MCF 10A (cell line): ENCODE data around the gene ASH1L. TPM values are rescaled to one million over a fixed set of nuclear protein-coding genes. Genes with fewer than 3 reads are reported as not detected.
"Not testable (repeated sequence)": the region's sequence is repeated elsewhere in the genome, so short reads cannot be mapped to it uniquely, and the experiment has no call there.

Source experiments
- BruUV-seq: library from RNA; stranded (reverse); fragments of 400-500 nt; replicated peaks from 2 replicates; lab custom pipeline; 2021; lab: Mats Ljungman, UMichigan
- CTCF ChIA-PET: fragments of 300-600 bp; sonication (Branson Sonifier 250); formaldehyde crosslinking; extraction: SDS; loops from one replicate; lab custom pipeline; 2021; ENCODE audit warnings: antibody characterized with exemption, inconsistent platforms; lab: Yijun Ruan, JAX
- POLR2A ChIA-PET: fragments of 300-600, 350-650 bp; sonication (Branson Sonifier 250); formaldehyde crosslinking; extraction: SDS; loops from one replicate; lab custom pipeline; 2020; ENCODE audit warnings: antibody characterized with exemption, inconsistent platforms; lab: Yijun Ruan, JAX
- DNase-seq: peaks from one replicate; pipeline ENCODE4 v3.0.0-alpha.2; 2018; ENCODE audit not compliant: unreplicated experiment
- H3K27ac Mint-ChIP-seq: one replicate; pipeline ENCODE4 v1.8.0; 2022; ENCODE audit warnings: mild to moderate bottlenecking, low read depth, mixed read lengths; ENCODE audit not compliant: unreplicated experiment
- H3K27me3 Mint-ChIP-seq: one replicate; pipeline ENCODE4 v1.8.0; 2022; ENCODE audit warnings: mixed read lengths; ENCODE audit not compliant: insufficient read depth, unreplicated experiment
- H3K36me3 Mint-ChIP-seq: one replicate; pipeline ENCODE4 v1.8.0; 2022; ENCODE audit warnings: mild to moderate bottlenecking, moderate library complexity, mixed read lengths; ENCODE audit not compliant: insufficient read depth, unreplicated experiment
- H3K4me1 Mint-ChIP-seq: one replicate; pipeline ENCODE4 v1.8.0; 2022; ENCODE audit warnings: mixed read lengths; ENCODE audit not compliant: insufficient read depth, unreplicated experiment
- H3K4me3 Mint-ChIP-seq: one replicate; pipeline ENCODE4 v1.8.0; 2022; ENCODE audit warnings: mild to moderate bottlenecking, moderate library complexity, mixed read lengths; ENCODE audit not compliant: unreplicated experiment
- H3K9me3 Mint-ChIP-seq: one replicate; pipeline ENCODE4 v1.8.0; 2022; ENCODE audit warnings: mixed read lengths; ENCODE audit not compliant: unreplicated experiment
- CTCF ChIP-seq: fragments of 200-600 bp; IDR thresholded peaks from one replicate; pipeline ENCODE4 v1.8.0; 2022; ENCODE audit warnings: antibody characterized with exemption, mild to moderate bottlenecking; ENCODE audit not compliant: unreplicated experiment
- intact Hi-C: fragments of 100-400 bp; cut with micrococcal nuclease; formaldehyde crosslinking; loops from 2 replicates; pipeline ENCODE4 v1.14.1; 2022
- total RNA-seq: library from RNA; stranded (reverse); gene quantifications from 2 replicates; pipeline ENCODE4 v1.2.3, GENCODE V29; 2022

ASH1L gene
- total RNA-seq, 1 experiment from 2014 or later, result 59.1 TPM

- BruUV-seq, result TSS peak; percentile 10
- no peak for TF ChIP-seq CTCF
- H3K27me3 Mint-ChIP-seq, result no peaks in the 10 kb centered on the region
- CTCF ChIA-PET, result interaction anchor here (0.6 to 1.2 kb wide), 4 partner anchors 11 to 397 kb away, joined by 3 to 4 read pairs (median 4); no protein-coding TSS in a partner anchor
- H3K4me1 Mint-ChIP-seq, result peaks cover 11% of the 10 kb centered on the region
- H3K9me3 Mint-ChIP-seq, result no peaks in the 10 kb centered on the region
- intact Hi-C loops, result no loop called here
- POLR2A ChIA-PET, result interaction anchor here (0.6 to 2.8 kb wide), 4 partner anchors 11 to 104 kb away, joined by 3 to 16 read pairs (median 4); partner anchors contain the start of gene ASH1L
- no peak for DNase-seq
- H3K36me3 Mint-ChIP-seq, result peaks cover 47% of the 10 kb centered on the region
- H3K4me3 Mint-ChIP-seq, result no peak overlapping the region
- H3K27ac Mint-ChIP-seq, result no peak overlapping the region
These were observed 11.5 kb upstream of the ASH1L start for GRCh38 chr1:155574077-155574476.

GRCh38 chr1:155570593-155570990, 8.0 kb upstream of the ASH1L start:
- Mint-ChIP-seq H3K4me1 (peaks cover 11% of the 10 kb centered on the region), H3K27ac (peak overlapping the region; percentile 19), H3K9me3 (no peaks in the 10 kb centered on the region), H3K36me3 (peaks cover 71% of the 10 kb centered on the region), H3K27me3 (no peaks in the 10 kb centered on the region), H3K4me3 (no peak overlapping the region)
- CTCF ChIA-PET, result interaction anchor here (0.9 to 1.0 kb wide), 2 partner anchors 22 to 393 kb away, joined by 3 to 6 read pairs; no protein-coding TSS in a partner anchor
- no peak for TF ChIP-seq CTCF
- POLR2A ChIA-PET, result interaction anchor here (0.6 to 0.9 kb wide), 3 partner anchors 10 to 401 kb away, joined by 3 read pairs; no protein-coding TSS in a partner anchor
- no TSS peak for BruUV-seq
- no peak for DNase-seq
- intact Hi-C loops, result no loop called here

- peak; percentile 77 for DNase-seq
- Mint-ChIP-seq H3K36me3 (peaks cover 75% of the 10 kb centered on the region), H3K9me3 (no peaks in the 10 kb centered on the region), H3K27me3 (no peaks in the 10 kb centered on the region), H3K27ac (peak overlapping the region; percentile 19), H3K4me1 (peaks cover 11% of the 10 kb centered on the region), H3K4me3 (no peak overlapping the region)
- POLR2A ChIA-PET, result interaction anchor here (0.8 kb wide), 1 partner anchor 9 kb away, joined by 3 read pairs; no protein-coding TSS in a partner anchor
- TF ChIP-seq CTCF, result no peak
- TSS peak; percentile 34 for BruUV-seq
- CTCF ChIA-PET, result interaction anchor here (0.9 kb wide), 1 partner anchor 22 kb away, joined by 6 read pairs; no protein-coding TSS in a partner anchor
- intact Hi-C loops, result no loop called here
These were observed 7.5 kb upstream of the ASH1L start for GRCh38 chr1:155569988-155570592.

- Mint-ChIP-seq H3K36me3 (peaks cover 33% of the 10 kb centered on the region), H3K4me3 (peak overlapping the region; percentile 95), H3K27ac (peak overlapping the region; percentile 97), H3K4me1 (peaks cover 19% of the 10 kb centered on the region)
- TSS peak; percentile 76 for BruUV-seq
- H3K27me3 Mint-ChIP-seq, intact Hi-C loops, DNase-seq, H3K9me3 Mint-ChIP-seq: not testable (repeated sequence)
- POLR2A ChIA-PET, result interaction anchor here (0.7 to 3.1 kb wide), 44 partner anchors 8 to 955 kb away, joined by 3 to 25 read pairs (median 4); partner anchors contain the start of genes CLK2, GON4L and SCAMP3
- CTCF ChIA-PET, result interaction anchor here (0.6 kb wide), 1 partner anchor 525 kb away, joined by 3 read pairs; no protein-coding TSS in a partner anchor
These were observed 897 bp upstream of the ASH1L start for GRCh38 chr1:155563377-155564022.

GRCh38 chr1:155561779-155562580, 623 bp downstream of the ASH1L start:
- H3K9me3 Mint-ChIP-seq, H3K27me3 Mint-ChIP-seq, DNase-seq, intact Hi-C loops, CTCF ChIA-PET, BruUV-seq: not testable (repeated sequence)
- Mint-ChIP-seq H3K4me1 (peaks cover 19% of the 10 kb centered on the region), H3K27ac (peak overlapping the region; percentile 97), H3K36me3 (peaks cover 18% of the 10 kb centered on the region), H3K4me3 (peak overlapping the region; percentile 95)
- POLR2A ChIA-PET, result interaction anchor here (0.7 to 3.1 kb wide), 9 partner anchors 11 to 238 kb away, joined by 3 to 25 read pairs (median 6); no protein-coding TSS in a partner anchor
